Neuronal stem cell (in vitro differentiated cells): ENCODE results near the gene LRRTM3.

Source experiments
- DNase-seq: peaks from one replicate; pipeline ENCODE4 v3.0.0-alpha.2; 2013; ENCODE audit warnings: low spot score
- H2AFZ ChIP-seq: one replicate; pipeline ENCODE4 v1.6.1; 2013; ENCODE audit warnings: mild to moderate bottlenecking, low read length, inconsistent platforms
- H2AK5ac ChIP-seq: 2 replicates; pipeline ENCODE4 v1.6.1; 2013; ENCODE audit warnings: low read depth, mild to moderate bottlenecking, inconsistent platforms, low read length, moderate library complexity, mixed read lengths
- H2BK120ac ChIP-seq: 2 replicates; pipeline ENCODE4 v1.6.1; 2013; ENCODE audit warnings: low read depth, mild to moderate bottlenecking, inconsistent platforms, low read length, moderate library complexity, mixed read lengths
- H2BK12ac ChIP-seq: one replicate; pipeline ENCODE4 v1.6.1; 2013; ENCODE audit warnings: low read length, inconsistent platforms
- H2BK15ac ChIP-seq: 2 replicates; pipeline ENCODE4 v1.6.1; 2013; ENCODE audit warnings: mild to moderate bottlenecking, low read length, inconsistent platforms, mixed read lengths
- H2BK5ac ChIP-seq: one replicate; pipeline ENCODE4 v1.6.1; 2013; ENCODE audit warnings: inconsistent platforms, mild to moderate bottlenecking, low read length, moderate library complexity
- H3K14ac ChIP-seq: one replicate; pipeline ENCODE4 v1.6.1; 2013; ENCODE audit warnings: low read length, inconsistent platforms
- H3K18ac ChIP-seq: 2 replicates; pipeline ENCODE4 v1.6.1; 2013; ENCODE audit warnings: low read length, inconsistent platforms
- H3K23ac ChIP-seq: 2 replicates; pipeline ENCODE4 v1.6.1; 2013; ENCODE audit warnings: low read depth, mild to moderate bottlenecking, mixed read lengths, low read length, inconsistent platforms; ENCODE audit not compliant: poor library complexity
- H3K27ac ChIP-seq: replicated peaks from 3 replicates; pipeline ENCODE4 v1.5.1; 2013; ENCODE audit warnings: low read length, inconsistent platforms
- H3K27me3 ChIP-seq, 3 experiments: 2 replicates each; pipeline ENCODE4 v1.6.1; 2013; ENCODE audit warnings: low read length in 3 of 3, mild to moderate bottlenecking in 2 of 3, inconsistent platforms in 1 of 3, low read depth in 1 of 3, mixed read lengths in 1 of 3, moderate library complexity in 1 of 3; ENCODE audit not compliant: control insufficient read depth in 3 of 3, insufficient read depth in 3 of 3
- H3K36me3 ChIP-seq, 2 donors: replicated peaks in 1 of 2; 2 replicates each; pipeline ENCODE4 v1.6.1; 2013; ENCODE audit warnings: low read length in 2 of 2; ENCODE audit not compliant: control insufficient read depth in 2 of 2, insufficient read depth in 2 of 2
- H3K4ac ChIP-seq: 2 replicates; pipeline ENCODE4 v1.6.1; 2013; ENCODE audit warnings: inconsistent platforms, mild to moderate bottlenecking, low read length, moderate library complexity
- H3K4me1 ChIP-seq, 2 donors: 1 replicate in 1 of 2; 2 replicates in 1 of 2; pipeline ENCODE4 v1.6.1; 2013; ENCODE audit warnings: low read length in 2 of 2, low read depth in 1 of 2; ENCODE audit not compliant: control insufficient read depth in 2 of 2, insufficient read depth in 1 of 2
- H3K4me2 ChIP-seq: one replicate; pipeline ENCODE4 v1.6.1; 2013; ENCODE audit warnings: mild to moderate bottlenecking, low read length, inconsistent platforms; ENCODE audit not compliant: insufficient read depth, poor library complexity, severe bottlenecking
- H3K4me3 ChIP-seq, 2 donors: 2 replicates each; pipeline ENCODE4 v1.5.1; 2013; ENCODE audit warnings: low read length in 2 of 2, mild to moderate bottlenecking in 2 of 2, inconsistent platforms in 1 of 2, moderate library complexity in 1 of 2
- H3K79me1 ChIP-seq: one replicate; pipeline ENCODE4 v1.6.1; 2013; ENCODE audit warnings: low read depth, mild to moderate bottlenecking, inconsistent platforms, low read length, moderate library complexity
- H3K9ac ChIP-seq: one replicate; pipeline ENCODE4 v1.6.1; 2013; ENCODE audit warnings: mild to moderate bottlenecking, low read depth, low read length, inconsistent platforms; ENCODE audit not compliant: poor library complexity
- H3K9me3 ChIP-seq, 2 donors: replicated peaks in 1 of 2; 2 replicates each; pipeline versions ENCODE3 to v1.6.1; 2013; ENCODE audit warnings: low read length in 2 of 2, mild to moderate bottlenecking in 2 of 2, inconsistent platforms in 1 of 2, low read depth in 1 of 2, mixed read lengths in 1 of 2, moderate library complexity in 1 of 2; ENCODE audit not compliant: control insufficient read depth in 2 of 2, insufficient read depth in 1 of 2
- H4K8ac ChIP-seq: one replicate; pipeline ENCODE4 v1.6.1; 2013; ENCODE audit warnings: low read depth, mild to moderate bottlenecking, inconsistent platforms, low read length, moderate library complexity
- H4K91ac ChIP-seq: one replicate; pipeline ENCODE4 v1.6.1; 2013; ENCODE audit warnings: low read length, low read depth, mild to moderate bottlenecking, inconsistent platforms; ENCODE audit not compliant: poor library complexity
- WGBS, 2 donors: extraction: QIAGEN DNeasy Blood & Tissue Kit; methylation state at CpG; one replicate each; pipeline ENCODE4 v1.1.7; 2013; ENCODE audit warnings: missing lambda C conversion rate in 2 of 2, mixed read lengths in 1 of 2; ENCODE audit not compliant: insufficient read length in 2 of 2, insufficient replicate concordance in 1 of 2; ENCODE audit errors: extremely low coverage in 2 of 2; 5-methylcytosine and 5-hydroxymethylcytosine counted together

LRRTM3 gene

GRCh38 chr10:67144530-67144929 lies 218.7 kb downstream of the LRRTM3 start:
- no peak overlapping the region for H2BK5ac ChIP-seq
- DNase-seq, result no peak
- no CpG with 5 or more reads among the region's 1 CpG for WGBS, 2 donors
- no peak overlapping the region for H2BK12ac ChIP-seq
- no peak overlapping the region for H3K4me3 ChIP-seq
- H2BK15ac ChIP-seq, result no peak overlapping the region
- no peak overlapping the region for H3K4me2 ChIP-seq
- H3K79me1 ChIP-seq, result no peaks in the 10 kb centered on the region
- no peaks in the 10 kb centered on the region for H3K27me3 ChIP-seq
- no peak overlapping the region for H2AK5ac ChIP-seq
- H4K8ac ChIP-seq, result no peak overlapping the region
- H3K27ac ChIP-seq, result no peak overlapping the region
- H3K23ac ChIP-seq, result no peak overlapping the region
- no peak overlapping the region for H3K14ac ChIP-seq
- no peak overlapping the region for H3K9ac ChIP-seq
- H2BK120ac ChIP-seq, result no peak overlapping the region
- H4K91ac ChIP-seq, result no peak overlapping the region
- H3K9me3 ChIP-seq, result no peaks in the 10 kb centered on the region
- no peaks in the 10 kb centered on the region for H3K4me1 ChIP-seq
- H3K4ac ChIP-seq, result no peak overlapping the region
- H3K18ac ChIP-seq, result no peak overlapping the region
- H2AFZ ChIP-seq, result peak overlapping the region; percentile 2
- H3K36me3 ChIP-seq, result no peaks in the 10 kb centered on the region
